AG08395 (cell line): Measurements from ENCODE around the gene AKR1B1.

Source experiments
- DNase-seq: peaks from one replicate; pipeline ENCODE4 v3.0.0; 2012; ENCODE audit warnings: mixed read lengths, low spot score

Gene AKR1B1

DNA sequence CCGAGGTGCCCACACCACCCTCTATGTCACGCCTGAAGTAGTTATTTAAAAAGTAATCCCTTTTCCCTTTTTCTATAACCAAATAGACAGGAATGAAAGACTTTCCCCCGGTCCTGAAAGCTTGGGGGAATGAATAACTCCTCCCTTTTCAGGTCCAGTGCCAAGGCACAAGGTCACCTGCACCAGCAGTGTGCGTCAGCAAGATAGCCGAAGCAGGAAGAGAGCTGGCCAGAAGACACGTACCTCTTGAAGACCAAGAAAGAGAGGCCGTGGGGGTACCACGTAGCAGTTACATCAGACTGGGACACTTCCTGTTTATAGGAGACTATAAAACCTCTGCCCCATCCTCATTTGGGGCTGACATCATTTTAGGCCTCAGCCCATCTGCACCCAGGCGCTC is 10.7 kb upstream of the AKR1B1 start:
- no peak for DNase-seq

DNA sequence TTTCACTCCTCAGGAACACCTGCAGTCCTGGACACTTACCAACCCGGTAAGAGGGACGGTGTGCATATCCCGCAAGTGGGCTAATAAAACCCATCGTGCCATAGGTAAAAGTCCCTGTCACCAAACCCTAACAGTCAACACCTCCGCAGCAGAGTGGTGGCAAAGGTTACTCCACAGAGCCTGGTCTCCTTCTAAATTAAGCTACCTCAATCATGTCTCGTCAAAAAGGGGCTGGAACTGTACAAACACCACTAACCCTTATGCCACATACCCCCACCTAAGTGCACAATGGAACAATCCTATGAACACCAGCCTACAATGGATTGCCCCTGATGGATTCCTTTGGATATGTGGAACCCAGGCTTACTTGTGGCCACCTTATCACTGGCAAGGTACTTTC is 9.6 kb upstream of the AKR1B1 start:
- no peak for DNase-seq

DNA sequence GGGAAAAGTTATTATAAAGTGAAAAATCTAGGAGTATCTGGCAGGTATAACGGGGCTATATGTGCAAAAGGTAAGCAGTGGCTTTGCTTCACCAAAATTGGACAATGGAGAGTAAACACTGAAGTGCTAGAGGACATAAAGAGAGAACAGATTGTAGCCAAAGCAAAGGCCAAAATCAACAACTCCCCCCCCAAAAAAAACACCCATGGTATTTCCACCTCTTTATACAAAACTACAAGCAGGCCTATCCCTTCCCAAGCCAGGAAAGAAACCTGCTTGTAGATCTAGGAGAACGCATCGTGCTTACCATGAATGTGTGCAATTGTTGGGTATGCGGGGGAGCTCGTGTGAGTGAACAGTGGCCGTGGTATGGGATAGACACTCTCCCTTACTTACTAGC is 9.2 kb upstream of the AKR1B1 start:
- DNase-seq = no peak

DNA sequence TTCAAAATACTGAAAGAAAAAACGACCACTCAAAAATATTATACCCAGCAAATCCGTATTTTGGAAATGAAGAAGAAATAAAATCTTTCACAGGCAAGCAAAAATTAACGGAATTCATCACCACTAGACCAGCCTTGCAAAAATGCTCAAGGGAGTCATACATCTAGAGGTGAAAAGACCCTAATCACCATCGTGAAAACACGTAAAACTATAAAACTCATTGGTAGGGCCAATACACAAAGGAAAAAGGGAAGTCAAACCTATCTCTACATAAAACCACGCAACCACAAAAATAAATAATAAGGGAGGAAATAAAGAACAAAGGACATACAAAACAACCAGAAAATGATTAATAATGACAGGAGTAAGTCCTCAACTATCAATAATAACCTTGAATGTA is 6.6 kb upstream of the AKR1B1 start:
- no peak for DNase-seq

DNA sequence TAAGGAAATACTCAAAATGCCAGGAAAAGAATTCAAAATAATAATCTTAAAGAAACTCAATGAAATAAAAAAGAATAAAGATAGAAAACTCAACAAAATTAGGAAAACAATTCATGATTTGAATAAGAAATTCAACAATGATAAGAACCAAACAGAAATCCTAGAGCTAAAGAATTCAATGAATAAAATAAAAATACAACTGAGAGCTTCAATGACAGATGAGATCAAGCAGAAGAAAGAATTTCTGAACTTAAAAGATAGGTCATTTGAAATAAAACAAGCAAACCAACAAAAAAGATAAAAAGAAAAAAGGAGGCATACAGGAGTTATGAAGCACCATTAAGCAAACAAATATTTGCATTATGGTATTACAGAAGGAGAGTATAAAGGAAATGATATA is 5.6 kb upstream of the AKR1B1 start:
- no peak for DNase-seq

DNA sequence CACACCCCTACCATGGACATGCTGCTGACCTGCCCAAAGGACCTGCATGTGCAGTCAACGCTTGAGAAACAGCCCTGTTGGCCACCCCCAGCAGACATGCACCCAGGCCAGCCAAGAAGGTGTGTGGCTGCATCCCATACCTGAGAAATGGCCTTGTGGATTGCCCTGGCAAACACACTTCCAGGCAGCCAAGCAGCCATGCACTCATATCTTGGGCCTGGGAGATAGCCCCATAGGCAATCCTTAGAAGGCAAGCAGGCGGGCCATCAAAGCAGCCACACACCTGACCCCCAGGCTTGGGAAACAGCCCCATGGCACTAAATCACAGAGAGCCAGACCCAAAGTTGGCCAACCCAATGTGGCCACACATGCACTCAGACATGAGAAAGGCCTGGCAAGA is 4.9 kb upstream of the AKR1B1 start:
- no peak for DNase-seq

DNA sequence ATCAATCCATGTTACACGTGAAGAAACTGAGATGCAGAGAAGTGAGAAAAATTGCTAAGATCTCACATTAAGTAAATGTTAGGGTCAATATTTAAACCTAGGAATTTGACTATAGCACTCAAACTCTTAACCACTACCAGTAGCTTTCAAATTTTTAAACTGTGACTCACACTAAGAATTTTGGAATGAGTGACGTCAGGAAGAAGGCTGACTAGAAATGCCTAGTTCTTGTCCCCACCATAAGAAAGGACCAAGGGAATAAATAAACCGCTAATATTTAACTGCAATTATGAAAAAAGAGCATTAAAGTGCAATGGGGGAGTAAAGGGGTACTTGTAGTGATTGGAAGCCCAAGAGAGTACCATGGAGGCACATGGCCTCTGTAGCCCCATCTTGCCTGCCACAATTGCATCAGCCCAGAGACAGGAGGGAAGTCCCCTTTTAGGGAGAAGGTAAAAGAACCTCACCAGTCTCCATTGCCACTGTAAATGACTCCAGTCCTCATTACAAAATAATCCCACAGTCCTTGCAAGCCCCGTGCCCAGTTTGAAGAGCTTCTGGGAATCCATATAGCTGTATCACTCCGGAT is 3.5 kb upstream of the AKR1B1 start:
- DNase-seq = peak; percentile 82

DNA sequence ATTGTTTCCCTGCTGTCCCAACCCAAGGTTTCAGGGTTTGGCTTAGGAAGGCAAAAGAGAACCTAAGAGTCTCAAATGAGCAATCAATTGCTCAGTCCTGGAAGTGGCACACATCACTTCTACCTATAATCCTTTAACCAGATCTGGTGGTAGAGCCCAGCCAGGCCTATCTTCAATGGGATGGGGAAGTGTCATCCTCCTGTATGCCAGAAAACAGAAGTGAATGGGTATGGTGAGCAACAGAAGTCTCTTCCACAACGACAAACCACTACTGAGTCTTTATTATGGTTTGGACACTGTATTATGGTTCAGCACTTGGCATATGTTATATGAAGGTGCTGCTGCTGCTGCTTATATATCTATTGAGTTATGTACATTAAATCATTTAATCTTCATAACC is 3.0 kb upstream of the AKR1B1 start:
- no peak for DNase-seq

DNA sequence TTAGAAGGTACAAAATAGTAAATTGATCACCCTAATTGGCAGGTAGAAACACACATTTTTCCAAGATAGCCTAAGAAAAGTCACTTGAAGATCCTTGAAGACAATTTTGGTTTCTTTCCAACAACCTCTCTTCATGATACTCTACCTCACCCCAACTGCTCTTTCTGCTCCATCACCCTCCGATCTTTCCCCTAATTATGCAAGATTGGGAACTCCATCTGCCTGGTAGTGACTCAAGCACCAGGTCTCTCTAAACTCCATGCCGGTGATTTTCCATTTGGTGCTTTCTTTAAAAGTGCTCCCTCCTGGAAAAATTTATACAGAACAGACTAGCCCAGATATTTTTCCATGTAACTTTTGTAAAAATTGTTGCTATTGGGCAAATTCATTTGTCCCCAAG is 1.1 kb upstream of the AKR1B1 start:
- no peak for DNase-seq

DNA sequence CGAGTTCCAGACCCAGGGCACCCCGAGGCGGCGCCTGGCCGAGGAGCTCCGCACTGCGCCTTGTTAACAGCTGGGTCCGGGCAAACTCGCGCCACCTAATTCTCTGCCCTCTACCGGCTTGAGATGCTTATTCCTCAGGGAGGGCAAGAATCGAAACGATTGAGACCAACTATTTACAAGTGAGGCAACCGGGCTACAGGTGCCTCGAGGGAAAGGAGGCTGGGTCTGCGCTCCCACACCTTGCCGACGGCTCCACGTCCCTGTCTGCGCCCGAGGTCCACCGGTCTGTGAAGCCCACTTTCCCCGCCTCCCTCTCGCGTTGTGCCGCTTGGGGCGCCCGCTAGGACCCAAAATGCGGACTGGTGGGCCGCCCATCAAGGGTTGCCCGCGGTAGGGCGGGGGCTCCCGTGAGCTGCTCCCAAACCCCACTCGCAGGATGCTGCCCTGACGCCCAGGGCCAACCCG is 527 bp downstream of the AKR1B1 start:
- DNase-seq = peak; percentile 49

DNA sequence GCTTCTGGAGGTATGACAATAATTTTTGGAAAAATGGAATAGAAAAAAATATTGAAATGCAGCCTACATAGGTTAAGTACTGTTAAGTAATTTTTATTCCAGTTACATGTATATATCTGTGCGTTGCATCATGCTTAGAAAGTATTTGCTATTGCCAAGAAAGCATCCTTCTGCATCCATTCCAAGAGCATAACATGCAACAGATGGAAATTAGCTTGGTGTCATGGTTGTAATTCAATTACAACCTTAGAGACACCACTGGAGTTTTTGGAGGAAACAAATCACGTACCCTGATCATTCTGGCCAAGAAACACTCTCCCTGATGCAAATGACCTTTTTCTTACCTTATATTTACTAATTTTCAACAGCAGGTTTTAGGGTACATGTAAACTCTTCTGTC is 1.7 kb downstream of the AKR1B1 start:
- DNase-seq = no peak

DNA sequence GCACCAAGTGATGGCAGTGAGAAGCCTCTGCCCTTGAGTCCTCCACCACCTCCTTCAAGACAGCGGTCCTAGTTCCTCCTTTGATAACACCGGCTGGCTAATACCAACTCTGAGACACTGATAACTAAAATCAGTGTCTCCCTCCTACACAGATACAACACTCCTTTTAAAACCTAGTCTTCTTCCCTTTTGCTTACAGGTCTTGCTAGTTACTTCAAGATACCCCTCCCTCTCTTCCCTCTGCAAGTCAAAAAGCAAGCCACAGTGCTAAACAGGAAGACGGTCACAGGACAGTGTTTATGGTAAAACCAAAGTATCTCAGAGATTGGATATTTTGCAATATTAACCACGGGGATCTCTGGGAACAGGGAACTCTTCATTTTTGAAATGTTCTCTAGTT is 4.6 kb downstream of the AKR1B1 start:
- DNase-seq = no peak

DNA sequence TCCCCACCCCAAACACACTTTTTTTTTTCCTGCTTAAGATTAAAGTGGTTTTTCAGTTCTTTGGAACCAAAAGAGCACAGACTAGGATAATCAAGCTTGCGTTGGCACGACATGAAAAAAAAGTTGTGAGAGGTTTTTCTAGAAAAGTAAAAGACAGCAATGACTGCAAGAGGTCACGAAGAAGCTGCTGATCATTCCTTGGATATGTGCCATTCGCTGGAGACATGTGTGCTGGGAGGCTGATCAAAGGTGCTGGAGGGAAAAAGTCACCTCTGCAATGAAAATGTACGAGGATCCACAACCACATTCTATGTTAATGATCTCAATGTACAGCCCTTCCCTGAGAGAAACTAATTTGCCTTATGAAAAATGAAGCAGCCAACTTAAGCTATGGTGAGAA is 5.4 kb downstream of the AKR1B1 start:
- DNase-seq = no peak

DNA sequence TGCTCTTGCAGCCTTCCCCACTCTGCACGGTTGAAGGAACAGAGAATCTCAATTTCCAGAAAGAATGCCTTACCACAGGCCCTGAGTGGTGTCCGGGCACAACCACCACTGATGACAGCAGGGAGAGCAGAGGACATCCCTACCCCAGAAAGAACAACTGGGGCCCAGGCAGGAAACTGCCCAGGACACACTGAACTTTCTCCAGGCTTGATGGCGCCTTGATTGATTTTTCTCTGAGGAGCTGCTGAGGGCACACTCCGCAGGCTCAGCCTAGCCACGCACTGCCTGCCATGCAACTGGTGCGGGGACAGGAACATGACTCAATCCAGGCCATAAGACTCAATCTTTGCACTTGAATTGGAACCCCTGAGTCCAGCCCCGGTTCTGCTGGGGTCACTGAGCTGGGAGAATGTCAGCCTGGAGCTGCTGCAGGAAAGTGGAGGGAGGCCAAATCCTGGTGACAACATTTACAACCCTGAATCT is 5.9 kb downstream of the AKR1B1 start:
- no peak for DNase-seq

DNA sequence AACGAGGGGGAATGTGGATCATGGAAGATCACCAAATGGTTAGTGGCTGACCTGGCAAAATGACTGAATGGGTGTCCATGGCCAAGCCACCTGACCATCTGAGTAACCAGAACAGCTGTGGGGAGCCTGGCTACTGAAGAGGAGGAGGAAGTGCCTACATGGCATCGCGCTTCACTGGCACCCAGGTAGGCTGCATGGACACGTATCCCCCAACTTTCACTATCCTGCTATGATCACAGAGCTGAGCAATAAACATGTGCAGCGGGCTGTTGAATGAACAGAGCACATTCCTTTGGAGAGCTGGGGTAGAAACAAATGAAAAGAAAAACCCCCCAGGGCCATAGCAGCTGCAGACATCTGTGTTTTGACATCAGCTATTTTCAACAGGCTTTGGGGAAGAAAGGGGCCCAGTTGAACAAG is 6.5 kb downstream of the AKR1B1 start:
- DNase-seq = no peak

DNA sequence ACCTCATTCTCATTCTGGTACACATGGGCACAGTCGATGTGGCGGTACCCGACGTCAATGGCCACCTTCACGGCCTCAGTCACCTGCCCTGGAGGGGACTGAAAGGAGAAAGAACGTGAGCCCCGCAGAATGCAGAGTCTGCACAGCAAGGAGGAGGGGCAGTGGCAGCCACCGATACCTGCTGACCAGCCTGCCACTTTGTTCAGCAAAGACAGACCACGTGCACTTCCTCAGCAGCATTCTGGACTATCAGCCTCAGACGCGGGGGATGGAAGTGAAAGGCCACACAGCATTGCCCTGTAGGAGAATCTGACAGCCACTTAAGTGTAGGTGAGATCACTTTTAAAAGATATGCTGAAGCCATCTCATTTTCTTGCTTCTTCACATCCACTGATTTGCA is 7.2 kb downstream of the AKR1B1 start:
- no peak for DNase-seq

DNA sequence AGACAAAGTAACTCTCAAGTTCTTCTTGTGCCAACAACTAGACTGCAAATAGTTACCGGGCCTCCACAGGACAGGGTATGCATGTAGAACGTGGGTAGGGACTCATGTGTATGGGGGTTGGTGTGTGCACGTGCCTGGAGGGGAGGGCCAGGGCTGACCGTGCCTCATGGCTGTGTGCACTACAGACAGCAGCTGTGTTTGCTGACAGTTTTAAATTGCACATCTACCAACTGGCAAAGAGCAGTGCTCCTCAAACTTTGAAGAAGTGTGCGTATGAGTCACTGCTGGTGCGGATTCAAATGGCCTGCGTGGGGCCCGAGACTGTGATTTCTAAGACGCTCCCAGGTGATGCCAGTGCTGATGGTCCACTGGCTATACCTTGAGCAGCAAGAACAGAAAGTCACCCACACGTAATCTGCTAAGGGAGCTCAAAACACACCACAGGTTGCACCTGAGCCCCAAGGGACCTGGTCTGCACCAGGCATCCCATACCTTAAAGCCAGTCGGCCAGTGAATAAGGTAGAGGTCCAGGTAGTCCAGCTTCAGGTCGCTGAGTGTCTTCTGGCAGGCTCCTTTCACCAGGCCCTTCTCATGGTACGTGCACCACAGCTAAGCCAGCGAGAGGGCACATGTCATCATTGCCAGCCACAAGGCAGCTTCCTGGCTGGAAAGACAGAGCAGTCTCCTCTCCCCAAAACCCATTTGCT is 8.5 kb downstream of the AKR1B1 start:
- no peak for DNase-seq

DNA sequence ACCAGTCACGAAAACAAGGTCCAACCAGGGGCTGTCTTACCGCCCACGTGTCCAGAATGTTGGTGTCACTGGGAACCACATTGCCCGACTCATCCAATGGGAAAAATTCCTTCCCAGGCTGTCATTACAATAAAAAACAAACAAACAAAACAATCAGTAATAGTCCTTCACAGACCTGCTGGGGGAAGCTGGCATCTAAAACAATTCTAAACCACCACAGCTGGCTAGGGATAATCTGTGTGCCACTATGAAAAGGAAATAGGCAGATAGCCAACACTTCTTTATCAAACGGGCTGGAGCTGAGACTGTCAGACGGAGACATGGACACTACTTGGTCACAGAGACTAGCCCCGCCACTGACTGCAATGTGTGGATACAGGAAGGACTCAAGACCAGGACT is 9.2 kb downstream of the AKR1B1 start:
- DNase-seq = no peak

DNA sequence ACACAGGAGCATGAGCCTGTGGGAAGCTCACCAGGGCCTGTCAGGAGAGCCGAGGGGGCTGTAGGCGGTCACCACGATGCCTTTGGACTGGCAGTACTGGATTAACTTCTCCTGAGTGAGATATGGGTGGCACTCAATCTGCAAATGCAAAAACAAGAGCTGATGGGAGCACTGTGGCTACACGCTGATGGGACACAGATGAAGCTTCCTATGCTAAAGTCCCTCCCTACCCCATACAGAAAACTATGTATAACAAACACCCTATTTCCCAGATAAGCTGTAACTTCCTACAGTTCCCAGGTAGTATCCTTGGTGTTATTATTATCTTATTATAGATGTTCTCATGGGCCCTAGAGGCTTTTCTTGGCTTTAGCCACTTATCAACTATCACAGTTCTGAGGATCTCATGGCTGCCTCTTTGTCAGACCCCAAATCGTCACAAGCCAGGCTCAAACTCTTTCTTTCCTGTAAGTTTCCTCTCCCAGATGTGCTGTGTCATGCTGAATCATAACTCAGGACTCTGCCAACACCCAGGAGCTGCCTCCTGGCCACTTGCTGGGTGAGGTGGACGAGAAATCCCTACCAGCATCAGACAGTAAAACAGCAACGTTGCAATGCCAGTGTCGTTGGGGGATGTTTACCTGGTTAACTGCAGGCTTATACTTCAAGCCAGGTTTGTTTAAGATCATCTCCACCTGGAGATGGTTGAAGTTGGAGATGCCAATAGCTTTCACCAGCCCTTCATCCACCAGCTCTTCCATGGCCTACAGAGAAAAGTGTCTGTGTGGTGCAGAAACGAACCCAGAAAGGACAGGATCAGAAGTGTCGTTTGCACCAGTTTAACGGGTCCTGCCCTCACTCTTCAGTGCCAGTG is 10.3 kb downstream of the AKR1B1 start:
- DNase-seq = peak; percentile 93

DNA sequence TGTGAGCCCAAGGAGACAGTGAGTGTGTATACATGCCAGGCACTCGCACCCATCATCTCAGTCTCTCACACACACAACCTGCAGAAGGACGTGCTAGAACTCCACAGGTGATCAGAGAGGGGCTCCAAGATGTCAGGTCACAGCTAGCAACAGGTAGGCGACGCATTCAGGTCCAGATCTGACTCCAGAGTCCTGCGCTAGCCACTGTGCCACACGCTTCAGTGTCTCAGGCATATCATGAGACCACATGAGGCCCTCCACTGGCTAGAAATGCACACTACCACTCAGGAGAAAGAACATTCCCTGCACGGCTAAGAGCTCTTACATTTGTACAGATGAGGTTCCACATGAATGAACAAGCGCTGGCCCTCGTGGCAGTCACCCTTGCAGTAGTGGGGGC is 11.5 kb downstream of the AKR1B1 start:
- no peak for DNase-seq

DNA sequence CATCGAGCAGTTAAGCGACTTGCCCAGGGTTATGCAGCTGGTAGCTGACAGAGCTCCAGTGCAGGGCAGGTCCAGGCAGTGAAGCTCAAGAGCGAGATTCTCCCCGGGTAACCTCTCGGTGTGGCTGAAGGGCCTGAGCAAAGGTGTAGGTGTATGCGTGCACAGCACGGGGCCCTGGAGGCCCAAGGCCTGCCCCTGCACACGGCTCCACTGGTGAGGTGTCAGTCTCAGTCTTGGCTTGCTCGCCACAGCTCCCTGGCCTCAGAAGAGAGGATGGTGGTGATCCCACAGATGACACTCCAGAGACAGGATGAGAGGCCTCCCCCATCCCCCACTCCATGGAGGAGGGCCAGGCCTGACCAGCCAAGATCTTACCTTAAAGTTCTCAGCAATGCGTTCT is 12.0 kb downstream of the AKR1B1 start:
- no peak for DNase-seq

DNA sequence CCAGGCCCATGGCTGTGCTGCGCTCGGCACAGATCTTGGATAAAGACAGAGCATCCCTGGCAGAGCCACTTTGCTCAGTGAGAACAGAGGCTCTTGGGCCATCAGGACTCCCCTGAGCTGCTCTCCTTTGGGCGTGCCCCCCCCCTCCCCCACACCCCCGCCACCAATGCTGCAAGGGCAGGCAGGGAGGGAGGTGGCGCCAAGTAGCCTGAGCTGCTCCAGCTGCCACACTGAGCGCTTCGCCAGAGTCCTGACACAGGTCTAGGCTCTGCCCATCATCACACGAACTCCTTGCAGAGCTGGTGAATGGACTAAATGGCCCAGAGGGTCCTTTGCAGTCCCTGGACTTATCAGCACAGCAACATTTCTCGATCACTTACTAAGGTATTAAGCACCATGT is 12.5 kb downstream of the AKR1B1 start:
- DNase-seq = no peak

DNA sequence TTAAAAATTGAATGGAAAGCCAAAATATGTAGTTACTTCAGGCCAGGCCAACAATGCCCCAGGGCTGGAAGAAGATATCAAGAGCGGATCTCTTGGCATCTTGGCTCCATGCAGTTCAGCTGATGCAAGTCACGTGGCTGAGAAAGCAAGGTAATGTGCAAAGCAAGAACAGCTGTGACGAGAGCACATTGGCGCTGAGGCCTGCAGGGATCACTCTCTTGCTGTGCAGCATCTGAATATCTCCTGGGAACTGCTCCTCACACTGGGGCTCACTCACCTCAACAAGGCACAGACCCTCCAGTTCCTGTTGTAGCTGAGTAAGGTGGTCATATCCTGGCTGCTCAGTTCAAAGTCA is 14.0 kb downstream of the AKR1B1 start:
- no peak for DNase-seq
